ENCODE data around the gene SHTN1. TPM values are rescaled to one million over a fixed set of nuclear protein-coding genes. Genes with fewer than 3 reads are reported as not detected.

The SHTN1 gene
- total and polyA plus RNA-seq, 2 donors (not counting 1 experiment from before 2014, with no cell fraction given) = 0.33 to 1.6 TPM

DNA sequence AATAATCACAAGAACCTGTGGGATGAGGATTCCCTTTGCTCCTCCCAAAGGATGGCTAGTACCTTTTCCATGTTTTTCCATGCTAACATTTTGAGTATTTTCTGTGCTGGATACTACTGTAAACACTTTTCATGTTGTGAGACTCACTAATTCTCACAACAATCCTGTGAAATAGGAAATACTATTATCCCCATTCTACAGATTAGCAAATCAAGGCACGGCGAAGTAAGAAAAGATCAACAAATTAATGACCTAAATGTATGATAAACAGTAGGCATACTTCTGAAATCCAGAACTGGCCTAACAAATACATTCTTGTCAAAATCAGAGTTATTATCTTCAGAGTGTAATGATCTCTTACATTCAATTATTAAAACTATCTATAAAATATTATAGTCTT lies 86.4 kb downstream of the SHTN1 start:
- H3K27ac ChIP-seq (ENCODE audit: insufficient read depth, low read length) = no peak overlapping the region
- H3K4me1 ChIP-seq (ENCODE audit: control insufficient read depth, extremely low read depth, insufficient read depth, low read length) = no peaks in the 10 kb centered on the region
- H3K4me2 ChIP-seq (ENCODE audit: extremely low read depth, insufficient read depth, low read length) = no peak overlapping the region
- H3K9ac ChIP-seq (ENCODE audit: insufficient read depth, low read length) = no peak overlapping the region
- no peak overlapping the region for H3K4me3 ChIP-seq (replicated peaks in 1 of 4; ENCODE audit: control extremely low read depth in 1 of 4, insufficient read depth in 1 of 4, low read depth in 3 of 4, low read length in 4 of 4)
- no peak overlapping the region for H2AFZ ChIP-seq (ENCODE audit: low read length)
- no peaks in the 10 kb centered on the region for H3K79me2 ChIP-seq (ENCODE audit: control insufficient read depth, insufficient read depth, low read length)
- H3K27me3 ChIP-seq (ENCODE audit: control insufficient read depth, insufficient read depth, low read length) = no peaks in the 10 kb centered on the region
- no peaks in the 10 kb centered on the region for H3K9me3 ChIP-seq (ENCODE audit: control insufficient read depth, insufficient read depth, low read depth, low read length)
- H4K20me1 ChIP-seq (ENCODE audit: control insufficient read depth, extremely low read depth, insufficient read depth, low read length) = no peaks in the 10 kb centered on the region
- no peaks in the 10 kb centered on the region for H3K36me3 ChIP-seq (ENCODE audit: control insufficient read depth, insufficient read depth, low read length)
- no peak for DNase-seq (ENCODE audit: low read depth in 2 of 2)
- no peak for TF ChIP-seq EZH2 (IDR thresholded peaks at IDR 0.05; ENCODE audit: low read length, missing control alignments)
- TF ChIP-seq, protein P1, sequence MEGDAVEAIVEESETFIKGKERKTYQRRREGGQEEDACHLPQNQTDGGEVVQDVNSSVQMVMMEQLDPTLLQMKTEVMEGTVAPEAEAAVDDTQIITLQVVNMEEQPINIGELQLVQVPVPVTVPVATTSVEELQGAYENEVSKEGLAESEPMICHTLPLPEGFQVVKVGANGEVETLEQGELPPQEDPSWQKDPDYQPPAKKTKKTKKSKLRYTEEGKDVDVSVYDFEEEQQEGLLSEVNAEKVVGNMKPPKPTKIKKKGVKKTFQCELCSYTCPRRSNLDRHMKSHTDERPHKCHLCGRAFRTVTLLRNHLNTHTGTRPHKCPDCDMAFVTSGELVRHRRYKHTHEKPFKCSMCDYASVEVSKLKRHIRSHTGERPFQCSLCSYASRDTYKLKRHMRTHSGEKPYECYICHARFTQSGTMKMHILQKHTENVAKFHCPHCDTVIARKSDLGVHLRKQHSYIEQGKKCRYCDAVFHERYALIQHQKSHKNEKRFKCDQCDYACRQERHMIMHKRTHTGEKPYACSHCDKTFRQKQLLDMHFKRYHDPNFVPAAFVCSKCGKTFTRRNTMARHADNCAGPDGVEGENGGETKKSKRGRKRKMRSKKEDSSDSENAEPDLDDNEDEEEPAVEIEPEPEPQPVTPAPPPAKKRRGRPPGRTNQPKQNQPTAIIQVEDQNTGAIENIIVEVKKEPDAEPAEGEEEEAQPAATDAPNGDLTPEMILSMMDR (conservative IDR thresholded peaks at IDR 0.05 in 1 of 2, IDR thresholded peaks at IDR 0.05 in 1 of 2; ENCODE audit: low read depth in 1 of 2, low read length in 2 of 2) = no peak

DNA sequence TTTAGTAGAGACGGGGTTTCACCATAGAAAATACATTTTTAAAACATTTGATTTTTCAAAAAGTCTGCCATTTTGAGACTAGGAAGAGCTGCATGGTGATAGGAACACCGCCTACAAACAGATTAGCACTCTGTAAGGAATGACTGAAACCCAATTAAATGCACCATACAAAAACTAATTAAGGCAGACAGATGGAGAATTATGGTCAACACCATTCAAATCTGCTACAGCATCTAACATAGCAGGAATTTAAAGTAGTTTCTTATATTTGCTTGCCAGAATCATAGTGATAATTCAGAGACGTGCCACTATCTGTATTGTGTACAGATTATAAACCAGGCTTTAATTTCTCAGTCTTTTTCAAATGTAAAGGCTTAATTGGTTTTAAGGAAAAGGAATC lies 87.5 kb downstream of the SHTN1 start:
- Histone ChIP-seq H3K4me3 (replicated peaks in 1 of 4; ENCODE audit: control extremely low read depth in 1 of 4, insufficient read depth in 1 of 4, low read depth in 3 of 4, low read length in 4 of 4) (no peak overlapping the region), H3K27me3 (ENCODE audit: control insufficient read depth, insufficient read depth, low read length) (no peaks in the 10 kb centered on the region), H3K9me3 (ENCODE audit: control insufficient read depth, insufficient read depth, low read depth, low read length) (no peaks in the 10 kb centered on the region), H3K9ac (ENCODE audit: insufficient read depth, low read length) (no peak overlapping the region), H3K4me2 (ENCODE audit: extremely low read depth, insufficient read depth, low read length) (no peak overlapping the region), H4K20me1 (ENCODE audit: control insufficient read depth, extremely low read depth, insufficient read depth, low read length) (no peaks in the 10 kb centered on the region), H3K27ac (ENCODE audit: insufficient read depth, low read length) (no peak overlapping the region), H2AFZ (ENCODE audit: low read length) (no peak overlapping the region), H3K79me2 (ENCODE audit: control insufficient read depth, insufficient read depth, low read length) (no peaks in the 10 kb centered on the region), H3K4me1 (ENCODE audit: control insufficient read depth, extremely low read depth, insufficient read depth, low read length) (no peaks in the 10 kb centered on the region), H3K36me3 (ENCODE audit: control insufficient read depth, insufficient read depth, low read length) (no peaks in the 10 kb centered on the region)
- no peak for DNase-seq (ENCODE audit: low read depth in 2 of 2)
- TF ChIP-seq, protein P1 (conservative IDR thresholded peaks at IDR 0.05 in 1 of 2, IDR thresholded peaks at IDR 0.05 in 1 of 2; ENCODE audit: low read depth in 1 of 2, low read length in 2 of 2) = no peak
- no peak for TF ChIP-seq EZH2 (IDR thresholded peaks at IDR 0.05; ENCODE audit: low read length, missing control alignments)

GRCh38 chr10:116915340-116915739 lies 89.6 kb downstream of the SHTN1 start:
- no peaks in the 10 kb centered on the region for H3K9me3 ChIP-seq (ENCODE audit: control insufficient read depth, insufficient read depth, low read depth, low read length)
- no peak for DNase-seq (ENCODE audit: low read depth in 2 of 2)
- no peaks in the 10 kb centered on the region for H3K79me2 ChIP-seq (ENCODE audit: control insufficient read depth, insufficient read depth, low read length)
- no peak overlapping the region for H3K9ac ChIP-seq (ENCODE audit: insufficient read depth, low read length)
- no peaks in the 10 kb centered on the region for H3K4me1 ChIP-seq (ENCODE audit: control insufficient read depth, extremely low read depth, insufficient read depth, low read length)
- no peak overlapping the region for H3K4me3 ChIP-seq (replicated peaks in 1 of 4; ENCODE audit: control extremely low read depth in 1 of 4, insufficient read depth in 1 of 4, low read depth in 3 of 4, low read length in 4 of 4)
- H2AFZ ChIP-seq (ENCODE audit: low read length) = no peak overlapping the region
- H4K20me1 ChIP-seq (ENCODE audit: control insufficient read depth, extremely low read depth, insufficient read depth, low read length) = no peaks in the 10 kb centered on the region
- no peak for TF ChIP-seq EZH2 (IDR thresholded peaks at IDR 0.05; ENCODE audit: low read length, missing control alignments)
- TF ChIP-seq, protein P1 (conservative IDR thresholded peaks at IDR 0.05 in 1 of 2, IDR thresholded peaks at IDR 0.05 in 1 of 2; ENCODE audit: low read depth in 1 of 2, low read length in 2 of 2) = no peak
- H3K36me3 ChIP-seq (ENCODE audit: control insufficient read depth, insufficient read depth, low read length) = no peaks in the 10 kb centered on the region
- H3K27me3 ChIP-seq (ENCODE audit: control insufficient read depth, insufficient read depth, low read length) = no peaks in the 10 kb centered on the region
- no peak overlapping the region for H3K27ac ChIP-seq (ENCODE audit: insufficient read depth, low read length)
- H3K4me2 ChIP-seq (ENCODE audit: extremely low read depth, insufficient read depth, low read length) = no peak overlapping the region

All from fibroblast of lung (primary cell).